AG09319 (cell line): ENCODE measurements around the gene PRPF40A.

ENCODE experiments used
- DNase-seq: peaks from one replicate; pipeline ENCODE4 v3.0.0-alpha.2; 2010; ENCODE audit warnings: low read depth; ENCODE audit errors: extremely low read depth
- CTCF ChIP-seq: IDR thresholded peaks from 2 replicates; pipeline ENCODE4 v1.5.1; 2011; ENCODE audit warnings: low read depth, mild to moderate bottlenecking, inconsistent platforms, low read length, moderate library complexity

PRPF40A gene

GRCh38 chr2:152644189-152644873, 72.9 kb downstream of the PRPF40A start:
- no peak for DNase-seq
- no peak for TF ChIP-seq CTCF

GRCh38 chr2:152638590-152638989, 78.7 kb downstream of the PRPF40A start:
- no peak for TF ChIP-seq CTCF
- no peak for DNase-seq

- no peak for DNase-seq
- TF ChIP-seq CTCF, result no peak
These were observed 79.2 kb downstream of the PRPF40A start for GRCh38 chr2:152638056-152638455.

- no peak for TF ChIP-seq CTCF
- no peak for DNase-seq
These were observed 80.0 kb downstream of the PRPF40A start for GRCh38 chr2:152637251-152637650.

- DNase-seq, result no peak
- peak; percentile 75 for TF ChIP-seq CTCF
These were observed 81.5 kb downstream of the PRPF40A start for GRCh38 chr2:152635635-152636298.

GRCh38 chr2:152632736-152633135, 84.5 kb downstream of the PRPF40A start:
- no peak for DNase-seq
- no peak for TF ChIP-seq CTCF

- no peak for TF ChIP-seq CTCF
These were observed 86.8 kb downstream of the PRPF40A start for GRCh38 chr2:152630466-152630865.

More at GRCh38 chr2:152630466-152630865, 86.8 kb downstream of the PRPF40A start:
- DNase-seq, result no peak
